Measurements from ENCODE around the gene CHST1. TPM values are rescaled to one million over a fixed set of nuclear protein-coding genes. Genes with fewer than 3 reads are reported as not detected.

CHST1 gene
- polyA plus RNA-seq (2012; ENCODE audit: insufficient read depth, insufficient read length, low read depth), result 5.3 TPM

GRCh38 chr11:45665206-45665932, at the start of gene CHST1:
CHST1 (minus strand) TSS chr11:45665622; CDS start chr11:45650923, 14,699 bp downstream.
- DNase-seq, result peak; percentile 45
- H3K9me3 ChIP-seq, result no peaks in the 10 kb centered on the region
- no peaks in the 10 kb centered on the region for H3K36me3 ChIP-seq
- peak within 1 kb of the TSS; percentile 46 for H3K4me3 ChIP-seq (ENCODE audit: low read depth, low read length)
- peaks cover 9% of the 10 kb centered on the region; the same call in 1 of the 2 replicates for H3K4me1 ChIP-seq
- peaks cover 9% of the 10 kb centered on the region for H3K27me3 ChIP-seq
- TF ChIP-seq, protein P1, sequence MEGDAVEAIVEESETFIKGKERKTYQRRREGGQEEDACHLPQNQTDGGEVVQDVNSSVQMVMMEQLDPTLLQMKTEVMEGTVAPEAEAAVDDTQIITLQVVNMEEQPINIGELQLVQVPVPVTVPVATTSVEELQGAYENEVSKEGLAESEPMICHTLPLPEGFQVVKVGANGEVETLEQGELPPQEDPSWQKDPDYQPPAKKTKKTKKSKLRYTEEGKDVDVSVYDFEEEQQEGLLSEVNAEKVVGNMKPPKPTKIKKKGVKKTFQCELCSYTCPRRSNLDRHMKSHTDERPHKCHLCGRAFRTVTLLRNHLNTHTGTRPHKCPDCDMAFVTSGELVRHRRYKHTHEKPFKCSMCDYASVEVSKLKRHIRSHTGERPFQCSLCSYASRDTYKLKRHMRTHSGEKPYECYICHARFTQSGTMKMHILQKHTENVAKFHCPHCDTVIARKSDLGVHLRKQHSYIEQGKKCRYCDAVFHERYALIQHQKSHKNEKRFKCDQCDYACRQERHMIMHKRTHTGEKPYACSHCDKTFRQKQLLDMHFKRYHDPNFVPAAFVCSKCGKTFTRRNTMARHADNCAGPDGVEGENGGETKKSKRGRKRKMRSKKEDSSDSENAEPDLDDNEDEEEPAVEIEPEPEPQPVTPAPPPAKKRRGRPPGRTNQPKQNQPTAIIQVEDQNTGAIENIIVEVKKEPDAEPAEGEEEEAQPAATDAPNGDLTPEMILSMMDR (IDR thresholded peaks at IDR 0.05; ENCODE audit: low read depth, low read length), result no peak

GRCh38 chr11:45713573-45713972, 48.2 kb upstream of the CHST1 start:
- Histone ChIP-seq H3K36me3 (no peaks in the 10 kb centered on the region), H3K9me3 (no peaks in the 10 kb centered on the region), H3K27me3 (no peaks in the 10 kb centered on the region), H3K4me1 (no peaks in the 10 kb centered on the region), H3K4me3 (ENCODE audit: low read depth, low read length) (no peak overlapping the region)
- DNase-seq, result no peak
- TF ChIP-seq, protein P1 (IDR thresholded peaks at IDR 0.05; ENCODE audit: low read depth, low read length), result no peak

GRCh38 chr11:45710561-45710960, 45.1 kb upstream of the CHST1 start:
- Histone ChIP-seq H3K9me3 (no peaks in the 10 kb centered on the region), H3K36me3 (no peaks in the 10 kb centered on the region), H3K4me3 (ENCODE audit: low read depth, low read length) (no peak overlapping the region), H3K4me1 (no peaks in the 10 kb centered on the region), H3K27me3 (no peaks in the 10 kb centered on the region)
- DNase-seq, result no peak
- TF ChIP-seq, protein P1 (IDR thresholded peaks at IDR 0.05; ENCODE audit: low read depth, low read length), result no peak

GRCh38 chr11:45708887-45709663, 43.7 kb upstream of the CHST1 start:
- DNase-seq, result no peak
- Histone ChIP-seq H3K36me3 (no peaks in the 10 kb centered on the region), H3K4me1 (no peaks in the 10 kb centered on the region), H3K9me3 (no peaks in the 10 kb centered on the region), H3K27me3 (no peaks in the 10 kb centered on the region), H3K4me3 (ENCODE audit: low read depth, low read length) (no peak overlapping the region)
- TF ChIP-seq, protein P1 (IDR thresholded peaks at IDR 0.05; ENCODE audit: low read depth, low read length), result no peak

GRCh38 chr11:45704635-45705034, 39.2 kb upstream of the CHST1 start:
- H3K4me3 ChIP-seq (ENCODE audit: low read depth, low read length), result no peak overlapping the region
- TF ChIP-seq, protein P1 (IDR thresholded peaks at IDR 0.05; ENCODE audit: low read depth, low read length), result no peak
- H3K27me3 ChIP-seq, result no peaks in the 10 kb centered on the region
- H3K36me3 ChIP-seq, result no peaks in the 10 kb centered on the region
- no peaks in the 10 kb centered on the region for H3K9me3 ChIP-seq
- no peak for DNase-seq
- no peaks in the 10 kb centered on the region for H3K4me1 ChIP-seq

DNA sequence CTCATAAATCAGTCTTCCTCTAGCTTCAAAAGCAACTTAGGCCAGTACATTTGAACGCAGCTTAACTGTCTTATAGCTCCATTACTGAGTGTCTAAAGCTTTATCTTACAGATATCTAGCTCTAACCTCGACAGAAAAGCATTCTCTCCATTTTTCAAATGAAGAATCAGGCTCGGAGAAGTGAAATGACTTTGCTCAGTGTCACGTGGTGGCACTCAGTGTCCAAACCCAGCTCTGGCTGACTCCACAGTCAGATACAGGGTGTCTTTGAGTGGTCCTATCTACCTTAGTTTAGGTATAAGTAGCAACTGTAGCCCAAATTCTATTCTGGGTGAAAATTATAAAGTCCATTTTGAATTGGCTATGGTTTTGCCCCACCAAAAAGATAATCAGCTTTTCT, 38.7 kb upstream of the CHST1 start:
- Histone ChIP-seq H3K4me3 (ENCODE audit: low read depth, low read length) (no peak overlapping the region), H3K9me3 (no peaks in the 10 kb centered on the region)
- TF ChIP-seq, protein P1 (IDR thresholded peaks at IDR 0.05; ENCODE audit: low read depth, low read length), result no peak

More for the DNA sequence above, 38.7 kb upstream of the CHST1 start:
- no peaks in the 10 kb centered on the region for H3K27me3 ChIP-seq
- DNase-seq, result no peak
- H3K36me3 ChIP-seq, result no peaks in the 10 kb centered on the region
- H3K4me1 ChIP-seq, result no peaks in the 10 kb centered on the region

Measured in BE2C (cell line).